CD4-positive, alpha-beta T cell treated with Interferon alpha-2 for 1 hour (primary cell): Measurements from ENCODE around the gene MRPL12.

Experiments used
- DNase-seq, 2 donors: peaks; one replicate each; pipeline ENCODE4 v3.0.0-alpha.2; 2020 to 2022

MRPL12 gene

DNA sequence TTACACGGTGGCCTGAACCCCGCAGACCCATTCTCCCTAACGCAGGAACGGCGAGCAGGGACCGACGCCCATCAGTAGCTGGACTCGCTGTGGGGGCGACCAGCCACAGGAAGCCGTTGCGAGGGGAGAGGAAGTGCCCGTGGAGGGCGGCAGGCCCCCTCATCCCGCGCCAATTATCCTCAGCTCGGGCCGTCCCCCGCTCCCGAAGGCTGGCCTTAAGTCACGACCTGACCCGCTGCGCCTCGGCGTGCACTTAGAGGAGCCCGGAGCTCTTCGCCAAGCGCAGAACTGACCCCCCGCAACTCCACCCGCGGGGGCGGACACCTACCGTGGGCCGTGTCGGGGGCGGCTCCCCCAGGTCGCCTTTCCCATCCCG, 20.0 kb upstream of the MRPL12 start:
- DNase-seq = no peak

DNA sequence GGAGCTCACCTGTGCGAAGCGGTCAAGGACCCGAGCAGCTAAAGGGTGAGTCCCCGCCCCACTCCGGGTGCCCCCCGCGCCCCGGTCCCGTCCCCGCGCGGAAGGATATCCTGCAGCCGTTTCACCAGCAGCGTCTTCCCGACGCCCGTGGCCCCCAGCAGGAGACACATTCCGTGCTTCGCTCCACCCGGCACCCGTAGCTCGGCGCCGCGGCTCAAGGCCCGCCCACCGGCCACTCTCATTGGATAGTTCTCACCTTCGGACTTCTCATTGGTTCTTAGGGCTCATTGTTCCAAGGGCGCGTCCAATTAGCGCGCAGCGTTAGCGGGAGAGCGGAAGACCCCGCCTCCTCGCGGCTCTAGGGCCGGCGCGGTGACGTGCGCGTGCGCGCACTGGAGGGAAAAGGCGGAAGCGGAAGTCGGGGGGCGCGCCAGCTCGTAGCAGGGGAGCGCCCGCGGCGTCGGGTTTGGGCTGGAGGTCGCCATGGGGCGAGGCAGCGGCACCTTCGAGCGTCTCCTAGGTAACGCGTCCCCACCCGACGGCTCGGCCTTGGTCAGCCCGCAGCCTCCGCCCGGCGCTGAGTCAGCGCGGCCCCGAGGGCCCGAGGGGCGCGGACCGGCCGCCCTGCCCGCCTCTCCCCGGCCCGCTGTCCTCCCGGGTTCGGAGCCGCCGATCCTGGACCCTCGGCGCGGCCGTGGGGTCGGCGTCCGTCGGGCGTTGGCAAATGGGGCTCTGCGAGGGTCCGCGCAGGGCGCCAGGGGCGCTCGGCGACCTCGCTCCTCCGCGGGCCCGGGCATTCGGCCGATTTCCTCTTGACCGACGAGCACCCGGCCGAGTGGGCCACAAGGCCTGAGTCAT, 19.4 kb upstream of the MRPL12 start, which contains the start of the genes ARL16 and HGS:
Gene ARL16, minus strand, starts transcription at position 214 of the 858 bp plus-strand sequence. Its CDS starts 44 bp downstream, at position 170.
Gene HGS, plus strand, starts transcription at position 428 of the 858 bp plus-strand sequence. Its CDS starts 56 bp downstream, at position 484.
- peak; percentile 97 to 99 for DNase-seq

DNA sequence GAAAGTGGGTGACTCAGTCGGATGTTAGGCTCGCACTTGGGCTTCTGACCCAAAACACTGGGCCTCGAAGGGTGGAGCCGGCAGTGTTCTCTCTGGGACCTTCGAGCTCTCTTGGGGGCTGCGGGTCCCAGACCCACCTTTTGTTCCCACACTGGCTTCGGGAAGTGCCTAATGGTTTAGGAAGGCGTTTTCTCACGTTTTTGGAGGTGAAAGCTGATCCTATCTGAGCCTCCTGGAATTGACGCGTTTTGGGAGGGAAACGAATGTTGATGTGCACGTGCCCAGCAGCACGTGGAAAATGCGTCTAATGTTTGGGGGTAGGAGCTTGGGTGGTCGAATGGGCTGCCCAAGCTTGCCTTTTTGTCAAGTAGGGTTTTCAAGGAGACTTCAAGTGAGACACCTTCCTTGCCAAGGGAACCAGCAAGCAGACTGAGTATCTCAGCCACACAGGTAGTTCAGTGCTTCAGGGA, 18.7 kb upstream of the MRPL12 start:
- no peak for DNase-seq

DNA sequence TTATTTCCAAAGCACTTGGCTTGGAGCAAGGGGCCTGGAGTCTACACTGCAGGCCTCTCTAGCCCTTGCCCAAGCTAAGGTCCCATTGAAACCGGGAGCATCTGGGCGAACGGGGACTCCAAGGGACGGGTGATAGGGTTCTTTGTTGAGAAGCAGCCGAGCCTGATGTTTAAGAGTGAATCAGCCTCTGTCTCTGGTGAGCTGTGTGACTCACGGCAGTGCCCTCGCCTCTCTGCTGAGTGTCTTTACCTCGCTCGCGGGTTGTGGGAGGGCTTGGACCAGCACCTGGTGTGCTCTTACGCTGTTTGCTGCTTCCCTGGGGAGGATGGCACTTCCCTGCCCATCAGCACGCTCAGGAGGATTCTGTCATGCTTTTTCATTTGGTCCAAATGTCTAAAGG, 18.1 kb upstream of the MRPL12 start:
- DNase-seq = no peak

DNA sequence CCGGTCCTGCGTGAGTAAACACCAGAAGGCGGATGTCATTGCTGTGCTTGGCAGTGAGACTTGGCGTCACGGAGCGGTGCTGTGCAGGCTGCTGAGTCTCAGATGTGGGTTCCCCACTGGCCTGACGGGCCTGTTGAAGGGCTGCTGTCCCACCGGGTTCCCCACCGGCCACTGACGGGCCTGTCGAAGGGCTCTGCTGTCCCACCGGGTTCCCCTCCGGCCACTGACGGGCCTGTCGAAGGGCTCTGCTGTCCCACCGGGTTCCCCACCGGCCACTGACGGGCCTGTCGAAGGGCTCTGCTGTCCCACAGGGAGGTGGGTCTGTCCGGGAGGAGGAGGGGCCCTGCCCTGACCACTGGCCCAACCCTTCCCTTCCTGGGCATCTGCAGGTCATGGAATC, 16.6 kb upstream of the MRPL12 start:
- DNase-seq = no peak

DNA sequence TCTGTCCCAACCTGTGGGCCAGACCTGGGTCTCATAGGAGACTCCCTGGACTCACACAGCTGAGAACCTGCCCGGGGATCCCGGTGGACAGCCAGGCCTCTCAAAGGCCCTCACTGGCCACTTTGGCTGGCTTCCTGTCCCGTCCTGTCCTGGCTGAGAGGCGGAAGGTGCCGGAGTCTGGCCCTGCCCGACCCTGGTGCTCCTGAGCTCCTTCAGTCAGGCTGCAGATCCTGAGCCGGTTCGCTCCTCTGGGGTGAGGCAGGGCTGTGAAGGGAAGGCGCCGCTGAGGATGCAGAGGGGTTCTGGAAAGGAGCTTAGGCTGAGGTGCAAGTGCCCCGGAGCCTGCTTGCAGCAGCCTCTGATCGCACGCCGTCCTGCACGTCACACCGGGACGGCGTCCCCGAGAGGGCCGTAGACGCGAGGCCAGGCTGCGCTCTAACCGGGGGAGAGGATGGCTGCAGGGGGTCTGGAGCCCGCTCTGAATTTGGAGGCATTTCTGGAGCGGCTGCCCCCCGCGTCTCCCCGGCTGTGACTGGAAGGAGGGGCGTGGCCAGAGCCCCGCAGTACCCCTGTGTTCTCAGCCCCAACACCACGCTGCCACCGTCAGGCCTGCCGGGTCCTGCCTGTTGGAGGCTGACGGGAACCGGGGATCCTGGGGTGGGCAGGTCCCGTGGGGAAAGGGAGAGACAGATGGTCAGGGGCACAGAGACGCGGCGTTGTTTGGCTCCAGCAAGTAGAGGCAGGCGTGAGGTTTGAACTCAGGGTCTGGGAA, 15.2 kb upstream of the MRPL12 start:
- no peak for DNase-seq

DNA sequence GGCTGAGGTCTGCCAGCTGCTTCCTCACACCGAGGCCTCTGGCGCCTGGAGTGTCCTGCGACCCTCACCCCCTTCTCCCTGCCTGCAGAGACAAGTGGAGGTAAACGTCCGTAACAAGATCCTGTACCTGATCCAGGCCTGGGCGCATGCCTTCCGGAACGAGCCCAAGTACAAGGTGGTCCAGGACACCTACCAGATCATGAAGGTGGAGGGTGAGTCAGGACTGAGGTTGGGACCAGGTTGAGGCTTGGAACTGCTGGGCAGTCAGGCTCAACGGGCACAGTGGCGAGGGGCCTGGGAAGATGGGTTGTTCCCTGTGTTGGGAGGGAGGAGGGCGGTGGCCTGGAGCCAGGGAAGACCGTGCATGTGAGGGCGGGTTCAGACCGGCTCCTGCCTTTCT, 14.6 kb upstream of the MRPL12 start:
- no peak for DNase-seq

DNA sequence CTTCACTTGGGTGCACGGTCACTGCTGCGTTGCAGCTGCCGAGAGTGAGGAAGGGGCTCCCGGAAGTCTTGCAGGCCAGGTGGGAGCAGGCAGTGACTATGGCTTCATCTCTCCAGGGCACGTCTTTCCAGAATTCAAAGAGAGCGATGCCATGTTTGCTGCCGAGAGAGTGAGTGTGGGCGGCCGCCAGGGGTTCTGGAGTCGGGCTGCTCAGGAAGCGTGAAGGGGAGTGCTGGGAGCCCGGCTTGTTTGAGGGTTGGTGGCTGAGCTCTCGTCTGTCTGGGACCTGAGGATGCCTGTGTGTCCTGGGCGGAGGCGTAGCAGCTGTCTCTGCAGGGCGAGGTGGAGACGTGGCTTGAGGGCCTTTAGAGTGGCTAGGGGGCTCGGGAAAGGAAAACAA, 13.1 kb upstream of the MRPL12 start:
- no peak for DNase-seq

DNA sequence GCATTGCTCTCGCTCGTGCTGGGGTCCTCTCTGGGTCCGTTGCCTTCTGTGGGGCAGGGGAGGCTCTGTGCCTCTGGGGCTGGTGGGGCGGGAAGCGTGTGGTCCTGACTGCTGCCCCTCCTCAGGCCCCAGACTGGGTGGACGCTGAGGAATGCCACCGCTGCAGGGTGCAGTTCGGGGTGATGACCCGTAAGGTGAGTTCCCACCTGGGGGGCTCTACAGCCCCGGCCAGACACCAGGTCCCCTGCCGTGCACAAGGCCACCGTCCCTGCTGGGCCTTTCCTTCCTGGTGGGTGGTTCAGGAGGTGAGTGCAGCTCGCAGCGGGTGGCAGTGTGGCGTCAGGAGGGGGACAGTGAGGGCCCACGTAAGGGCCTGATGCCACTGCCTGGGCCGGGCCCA, 12.6 kb upstream of the MRPL12 start:
- DNase-seq = no peak

DNA sequence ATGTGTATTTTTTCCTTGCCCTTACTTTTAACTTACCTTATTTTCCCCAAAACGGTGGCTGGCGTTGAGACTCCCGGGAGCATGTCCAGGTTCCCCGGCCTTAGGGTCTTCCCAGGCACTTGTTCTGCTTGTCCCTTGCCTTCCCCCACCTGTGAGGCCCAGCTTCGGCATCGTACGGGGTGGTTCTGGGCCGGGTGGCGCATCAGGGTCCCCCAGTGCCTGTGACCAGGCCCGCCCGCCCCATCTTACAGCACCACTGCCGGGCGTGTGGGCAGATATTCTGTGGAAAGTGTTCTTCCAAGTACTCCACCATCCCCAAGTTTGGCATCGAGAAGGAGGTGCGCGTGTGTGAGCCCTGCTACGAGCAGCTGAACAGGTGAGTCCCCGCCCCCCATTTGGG, 12.0 kb upstream of the MRPL12 start:
- no peak for DNase-seq

DNA sequence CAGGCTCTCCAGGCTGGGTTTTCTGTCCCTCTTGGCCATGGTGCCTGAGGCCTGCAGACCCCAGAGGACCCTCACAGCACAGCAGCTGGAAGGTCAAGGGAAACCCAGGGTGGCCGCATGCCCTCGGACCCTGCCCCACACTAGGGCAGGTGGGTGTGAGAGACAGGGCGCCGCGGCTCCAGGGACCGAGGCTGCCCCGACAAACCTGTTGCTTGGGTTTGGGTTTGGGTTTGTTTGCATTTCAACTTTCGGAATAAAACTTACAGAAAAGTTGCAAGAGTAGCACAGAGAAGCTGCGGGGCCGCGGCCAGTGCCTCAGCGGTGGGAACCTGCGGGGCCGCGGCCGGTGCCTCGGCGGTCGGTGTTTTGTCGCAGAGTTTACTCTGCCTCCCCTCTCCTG, 11.6 kb upstream of the MRPL12 start:
- DNase-seq = no peak

DNA sequence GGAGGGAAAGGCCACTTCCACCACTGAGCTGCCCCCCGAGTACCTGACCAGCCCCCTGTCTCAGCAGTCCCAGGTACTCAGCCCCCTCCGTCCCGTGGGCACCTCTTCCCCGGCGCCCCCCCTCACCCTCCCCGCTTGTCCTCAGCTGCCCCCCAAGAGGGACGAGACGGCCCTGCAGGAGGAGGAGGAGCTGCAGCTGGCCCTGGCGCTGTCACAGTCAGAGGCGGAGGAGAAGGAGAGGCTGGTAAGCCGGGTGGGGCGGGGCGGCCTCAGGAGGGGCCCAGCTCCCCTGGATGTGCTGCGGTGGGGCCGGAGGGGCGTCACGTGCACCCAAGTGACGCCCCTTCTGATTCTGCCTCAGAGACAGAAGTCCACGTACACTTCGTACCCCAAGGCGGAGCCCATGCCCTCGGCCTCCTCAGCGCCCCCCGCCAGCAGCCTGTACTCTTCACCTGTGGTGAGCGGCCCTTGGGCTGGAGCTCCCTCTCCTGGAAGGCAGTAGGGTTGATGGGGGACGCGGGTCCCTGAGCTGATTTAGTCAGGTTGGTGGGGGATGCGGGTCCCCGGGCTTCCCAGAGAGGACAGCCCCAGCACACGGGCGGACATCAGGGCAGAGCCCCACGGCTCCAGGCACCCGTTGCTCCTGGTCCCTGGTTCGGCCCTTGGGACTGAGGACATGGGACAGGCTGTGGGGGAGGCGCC, 9.5 kb upstream of the MRPL12 start:
- DNase-seq = no peak

DNA sequence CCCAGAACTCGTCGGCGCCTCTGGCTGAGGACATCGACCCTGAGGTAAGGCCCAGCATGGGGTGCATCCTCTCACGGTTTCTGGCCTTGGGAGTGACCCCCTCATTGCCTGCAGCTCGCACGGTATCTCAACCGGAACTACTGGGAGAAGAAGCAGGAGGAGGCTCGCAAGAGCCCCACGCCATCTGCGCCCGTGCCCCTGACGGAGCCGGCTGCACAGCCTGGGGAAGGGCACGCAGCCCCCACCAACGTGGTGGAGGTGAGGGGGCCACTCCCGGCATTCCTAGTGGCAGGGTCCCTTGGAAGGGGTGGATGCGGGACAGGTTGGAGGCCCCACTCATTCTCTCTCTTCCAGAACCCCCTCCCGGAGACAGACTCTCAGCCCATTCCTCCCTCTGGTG, 8.4 kb upstream of the MRPL12 start:
- no peak for DNase-seq

DNA sequence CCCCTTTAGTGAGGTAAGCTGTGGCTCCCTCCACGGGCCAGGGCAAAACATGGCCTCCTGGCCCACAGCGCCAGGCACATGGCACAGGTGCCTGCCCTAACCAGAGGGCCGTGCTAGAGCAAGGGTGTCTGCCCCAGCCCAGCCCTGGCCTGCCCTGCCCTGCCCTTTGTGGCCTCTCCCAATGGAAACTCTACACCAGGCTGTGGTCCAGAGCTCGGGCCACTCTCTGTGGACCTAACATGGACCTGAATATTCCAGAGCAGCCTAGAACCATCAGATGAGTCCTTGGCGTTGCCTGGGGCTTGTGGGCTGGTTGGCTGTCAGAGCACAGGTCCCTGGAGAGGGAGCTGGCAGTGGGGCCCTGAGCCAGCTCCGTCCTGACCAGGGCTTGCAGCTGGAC, 8.0 kb upstream of the MRPL12 start:
- no peak for DNase-seq

DNA sequence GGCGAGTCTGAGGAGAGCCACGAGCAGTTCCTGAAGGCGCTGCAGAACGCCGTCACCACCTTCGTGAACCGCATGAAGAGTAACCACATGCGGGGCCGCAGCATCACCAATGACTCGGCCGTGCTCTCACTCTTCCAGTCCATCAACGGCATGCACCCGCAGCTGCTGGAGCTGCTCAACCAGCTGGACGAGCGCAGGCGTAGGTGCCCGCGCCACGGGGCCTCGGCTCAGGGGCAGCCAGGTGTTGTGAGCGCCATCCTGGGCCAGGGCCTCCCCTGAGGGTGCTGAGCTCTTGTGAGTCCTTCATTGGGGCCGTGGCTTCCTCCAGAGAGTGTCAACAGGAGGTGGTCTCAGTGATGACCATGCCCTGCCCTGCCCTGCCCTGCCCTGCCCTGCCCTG, 7.4 kb upstream of the MRPL12 start:
- no peak for DNase-seq

DNA sequence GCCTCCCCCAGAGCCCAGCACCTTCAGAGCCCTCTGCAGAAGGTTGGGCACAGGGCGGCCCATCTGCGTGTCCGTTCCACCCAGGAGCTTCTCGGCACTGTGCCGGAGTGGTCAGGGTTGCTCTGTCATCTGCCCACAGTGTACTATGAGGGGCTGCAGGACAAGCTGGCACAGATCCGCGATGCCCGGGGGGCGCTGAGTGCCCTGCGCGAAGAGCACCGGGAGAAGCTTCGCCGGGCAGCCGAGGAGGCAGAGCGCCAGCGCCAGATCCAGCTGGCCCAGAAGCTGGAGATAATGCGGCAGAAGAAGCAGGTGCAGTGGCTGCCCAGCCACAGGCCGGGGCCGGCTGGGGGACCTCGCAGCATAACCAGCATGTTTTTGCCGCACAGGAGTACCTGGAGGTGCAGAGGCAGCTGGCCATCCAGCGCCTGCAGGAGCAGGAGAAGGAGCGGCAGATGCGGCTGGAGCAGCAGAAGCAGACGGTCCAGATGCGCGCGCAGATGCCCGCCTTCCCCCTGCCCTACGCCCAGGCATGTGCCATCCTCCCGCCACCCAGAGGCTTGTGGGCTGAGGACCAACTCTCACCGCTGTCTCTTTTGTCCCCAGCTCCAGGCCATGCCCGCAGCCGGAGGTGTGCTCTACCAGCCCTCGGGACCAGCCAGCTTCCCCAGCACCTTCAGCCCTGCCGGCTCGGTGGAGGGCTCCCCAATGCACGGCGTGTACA, 6.8 kb upstream of the MRPL12 start:
- no peak for DNase-seq

DNA sequence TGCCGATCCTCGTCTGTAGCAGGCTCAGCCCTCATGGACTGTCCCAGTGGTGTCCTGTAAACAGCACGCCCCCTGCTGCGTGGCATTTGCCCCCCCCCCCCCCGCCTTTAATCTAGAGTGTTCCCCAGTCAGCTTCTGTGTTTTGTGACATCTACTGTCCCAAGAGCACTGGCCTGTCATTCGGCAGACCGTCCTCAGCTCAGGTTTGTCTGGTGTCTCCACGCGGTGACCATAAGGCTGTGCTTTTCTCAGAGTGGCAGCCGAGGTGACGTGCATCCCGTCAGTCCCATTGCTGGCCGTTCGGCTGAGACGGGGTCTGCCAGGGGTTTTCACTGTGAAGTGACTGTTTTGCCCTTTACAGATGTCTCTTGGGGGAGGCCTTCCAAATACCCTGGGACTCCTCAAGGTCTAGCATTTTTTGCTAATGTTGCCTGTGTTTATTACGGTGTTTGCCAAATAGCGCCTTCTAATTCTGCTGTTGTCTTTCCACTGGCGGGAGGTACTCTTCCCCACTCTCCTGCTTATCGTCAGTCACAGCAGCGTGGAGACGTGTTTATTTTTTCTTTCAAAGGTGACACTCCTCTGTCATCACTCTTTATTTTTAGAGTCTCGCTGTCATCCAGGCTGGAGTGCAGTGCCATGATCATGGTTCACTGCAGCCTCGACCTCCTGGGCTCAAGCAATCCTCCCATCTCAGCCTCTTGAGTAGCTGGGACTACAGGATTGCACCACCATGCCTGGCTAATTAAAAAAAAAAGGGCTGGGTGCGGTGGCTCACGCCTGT, 5.7 kb upstream of the MRPL12 start:
- DNase-seq = no peak

DNA sequence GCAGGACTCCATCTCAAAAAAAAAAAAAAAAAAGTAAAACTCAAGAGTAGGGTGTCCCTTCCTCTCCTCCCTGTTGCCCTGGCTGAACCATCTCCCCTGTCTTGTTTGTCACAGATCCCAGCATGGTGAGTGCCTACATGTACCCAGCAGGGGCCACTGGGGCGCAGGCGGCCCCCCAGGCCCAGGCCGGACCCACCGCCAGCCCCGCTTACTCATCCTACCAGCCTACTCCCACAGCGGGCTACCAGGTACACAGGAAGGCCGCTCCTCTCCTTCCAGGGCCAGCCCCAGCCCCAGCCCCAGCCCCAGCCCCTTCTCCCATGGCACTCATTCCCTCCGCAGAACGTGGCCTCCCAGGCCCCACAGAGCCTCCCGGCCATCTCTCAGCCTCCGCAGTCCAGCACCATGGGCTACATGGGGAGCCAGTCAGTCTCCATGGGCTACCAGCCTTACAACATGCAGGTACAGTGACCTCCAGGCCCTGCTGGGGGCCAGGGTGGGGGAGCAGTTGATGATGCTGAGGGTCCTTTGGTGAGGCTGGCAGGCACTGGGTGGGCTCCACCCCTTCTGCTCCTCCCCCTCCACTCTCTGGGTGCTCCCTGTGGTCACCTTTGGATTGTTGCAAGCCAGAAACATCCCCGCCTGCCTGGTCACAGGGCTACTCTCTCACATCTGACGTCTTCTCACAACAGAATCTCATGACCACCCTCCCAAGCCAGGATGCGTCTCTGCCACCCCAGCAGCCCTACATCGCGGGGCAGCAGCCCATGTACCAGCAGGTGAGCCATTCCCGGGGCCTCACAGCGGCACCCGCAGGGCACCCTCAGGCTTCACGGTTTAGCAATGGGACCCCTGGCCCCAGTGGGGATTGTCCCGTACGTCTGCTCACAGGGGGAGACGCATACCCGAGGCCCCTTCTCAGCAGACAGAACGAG, 2.5 kb upstream of the MRPL12 start:
- DNase-seq = no peak

DNA sequence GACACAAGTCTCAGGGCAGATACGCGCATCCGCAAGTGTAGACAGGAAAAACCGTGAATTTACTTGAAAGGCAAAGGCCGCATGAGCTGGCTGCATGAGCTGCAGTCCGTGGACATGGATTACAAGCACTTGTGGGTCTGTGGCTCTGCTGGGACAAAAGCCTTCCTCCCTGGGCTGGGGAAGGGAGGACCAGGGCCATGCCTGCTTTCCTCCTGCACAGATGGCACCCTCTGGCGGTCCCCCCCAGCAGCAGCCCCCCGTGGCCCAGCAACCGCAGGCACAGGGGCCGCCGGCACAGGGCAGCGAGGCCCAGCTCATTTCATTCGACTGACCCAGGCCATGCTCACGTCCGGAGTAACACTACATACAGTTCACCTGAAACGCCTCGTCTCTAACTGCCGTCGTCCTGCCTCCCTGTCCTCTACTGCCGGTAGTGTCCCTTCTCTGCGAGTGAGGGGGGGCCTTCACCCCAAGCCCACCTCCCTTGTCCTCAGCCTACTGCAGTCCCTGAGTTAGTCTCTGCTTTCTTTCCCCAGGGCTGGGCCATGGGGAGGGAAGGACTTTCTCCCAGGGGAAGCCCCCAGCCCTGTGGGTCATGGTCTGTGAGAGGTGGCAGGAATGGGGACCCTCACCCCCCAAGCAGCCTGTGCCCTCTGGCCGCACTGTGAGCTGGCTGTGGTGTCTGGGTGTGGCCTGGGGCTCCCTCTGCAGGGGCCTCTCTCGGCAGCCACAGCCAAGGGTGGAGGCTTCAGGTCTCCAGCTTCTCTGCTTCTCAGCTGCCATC, 1.7 kb upstream of the MRPL12 start:
- DNase-seq = no peak
